Adrenal gland (tissue), 5 donors: ENCODE measurements around the gene KCNN3.

Experiments used
- CTCF ChIP-seq, 6 experiments: fragments of 450-650 bp in 4 of 6; fragments of 200-600 bp in 2 of 6; sonication (generic) in 1 of 6; IDR thresholded peaks; 1 replicate in 5 of 6; 2 replicates in 1 of 6; pipeline versions ENCODE4 v1.5.1 to v1.8.0; 2016 to 2021; ENCODE audit warnings: antibody characterized with exemption in 6 of 6, mild to moderate bottlenecking in 2 of 6, moderate library complexity in 1 of 6
- POLR2A ChIP-seq, 2 donors: fragments of 450-650 bp; IDR thresholded peaks; one replicate each; pipeline ENCODE4 v1.6.1; 2017; ENCODE audit warnings: antibody characterized with exemption in 2 of 2, mild to moderate bottlenecking in 2 of 2, moderate library complexity in 1 of 2
- donor health status: DM: no; HTN: no; CAD: no.

DNA sequence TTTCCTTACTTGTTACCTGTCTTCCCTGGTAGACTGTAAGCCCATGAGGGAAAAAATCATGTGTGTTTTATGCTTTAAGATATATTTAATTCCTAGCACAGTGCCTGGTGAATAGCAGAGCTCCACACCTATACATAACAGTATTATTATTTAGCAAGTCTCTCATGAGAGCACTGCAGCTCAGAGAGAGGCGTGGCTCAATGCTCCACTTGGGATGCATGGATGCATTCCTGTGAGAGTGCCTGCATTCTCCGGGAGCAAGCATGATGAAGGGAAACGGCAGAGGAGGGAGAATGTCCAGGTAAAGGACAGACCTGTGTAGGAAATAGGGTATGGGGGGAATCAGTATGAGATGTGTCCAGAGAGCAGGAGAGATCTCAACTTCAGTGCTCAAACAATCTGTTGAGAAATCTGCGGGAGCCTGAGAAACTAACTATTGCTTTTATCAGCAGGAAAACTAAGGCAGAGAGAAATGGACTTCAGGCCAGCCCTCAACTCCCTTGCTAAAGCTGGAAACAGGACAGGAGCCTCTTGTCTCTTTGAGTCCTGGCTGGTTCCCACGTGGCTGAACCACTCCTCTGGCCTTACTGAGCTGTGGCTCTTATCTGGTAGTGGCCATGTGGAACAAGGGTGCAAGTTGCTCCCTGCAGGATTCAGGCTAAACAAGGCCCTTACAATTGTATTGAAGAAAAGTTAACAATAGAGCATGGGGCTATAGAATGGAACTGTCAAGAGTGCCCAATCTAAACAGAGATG, 113.1 kb downstream of the KCNN3 start:
- TF ChIP-seq POLR2A (IDR thresholded peaks at IDR 0.05) = no peak
- TF ChIP-seq CTCF (IDR thresholded peaks at IDR 0.05) = no peak
